ENCODE data around the gene GSTM1. TPM values are rescaled to one million over a fixed set of nuclear protein-coding genes. Genes with fewer than 3 reads are reported as not detected.

The GSTM1 gene
- total and polyA plus RNA-seq, 2 donors (not counting 3 experiments of a cell fraction or from before 2014, with no cell fraction given) = 35.5 TPM; not detected in 1

GRCh38 chr1:109724933-109725332 is 37.3 kb downstream of the GSTM1 start:
- ChIA-PET CTCF (no interaction called here), POLR2A (no interaction called here)
- TF ChIP-seq GATA2 (IDR thresholded peaks at IDR 0.05; ENCODE audit: insufficient read depth, insufficient read length, low read depth, low read length) (no peak), EZH2 (IDR thresholded peaks at IDR 0.05; ENCODE audit: borderline replicate concordance, low read depth, low read length, severe bottlenecking) (no peak), MYC (IDR thresholded peaks at IDR 0.05; ENCODE audit: low read depth, low read length) (no peak), MAX (IDR thresholded peaks at IDR 0.05; ENCODE audit: insufficient read depth, insufficient read length) (no peak), JUN (IDR thresholded peaks at IDR 0.05; ENCODE audit: borderline replicate concordance, insufficient read depth, insufficient read length, low read depth) (no peak), POLR2AphosphoS5 (IDR thresholded peaks at IDR 0.05; ENCODE audit: insufficient read depth, low read depth, low read length) (no peak), POLR2A (IDR thresholded peaks at IDR 0.05; ENCODE audit: low read depth, low read length) (no peak), FOS (IDR thresholded peaks at IDR 0.05; ENCODE audit: borderline replicate concordance, insufficient read depth, low read length) (no peak), CTCF (IDR thresholded peaks at IDR 0.05; ENCODE audit: extremely low read depth in 1 of 2, insufficient read depth in 1 of 2, low read depth in 1 of 2, low read length in 2 of 2) (no peak)
- no peak overlapping the region for H3K27ac ChIP-seq (ENCODE audit: insufficient read depth, low read depth, low read length)
- H3K27me3 ChIP-seq (ENCODE audit: control insufficient read depth in 2 of 2, insufficient read depth in 2 of 2, low read length in 2 of 2) = peaks cover 5 to 8% of the 10 kb centered on the region in 2 experiments
- FAIRE-seq = no peak
- BruUV-seq (replicated peaks) = no TSS peak
- H3K9ac ChIP-seq (replicated peaks; ENCODE audit: extremely low read depth, insufficient read depth, low read length) = no peak overlapping the region
- no peaks in the 10 kb centered on the region for H4K20me1 ChIP-seq (replicated peaks; ENCODE audit: control insufficient read depth, extremely low read depth, insufficient read depth, low read length)
- no peak overlapping the region for H3K4me2 ChIP-seq (ENCODE audit: insufficient read depth, low read length)
- no peak for DNase-seq (ENCODE audit: low read depth, low spot score)
- H3K4me1 ChIP-seq (ENCODE audit: control insufficient read depth, extremely low read depth, insufficient read depth, low read length) = no peaks in the 10 kb centered on the region
- no peaks in the 10 kb centered on the region for H3K36me3 ChIP-seq (ENCODE audit: control insufficient read depth in 2 of 2, extremely low read depth in 1 of 2, insufficient read depth in 2 of 2, low read length in 2 of 2)
- H2AFZ ChIP-seq (ENCODE audit: low read depth, low read length) = no peak overlapping the region
- dilution Hi-C loops (cut with MboI; ENCODE audit: extremely low pct_ligation_motif_present, low sequenced_read_pairs) (no loop called here), intact Hi-C loops (cut with micrococcal nuclease) (no loop called here)
- H3K9me3 ChIP-seq (replicated peaks; ENCODE audit: control insufficient read depth, insufficient read depth, low read length) = no peaks in the 10 kb centered on the region
- no peaks in the 10 kb centered on the region for H3K9me1 ChIP-seq (replicated peaks; ENCODE audit: control insufficient read depth, extremely low read depth, insufficient read depth, low read length)
- H3K4me3 ChIP-seq (replicated peaks in 1 of 3; ENCODE audit: insufficient read depth in 1 of 3, low read depth in 1 of 3, low read length in 3 of 3) = no peak overlapping the region
- no peaks in the 10 kb centered on the region for H3K79me2 ChIP-seq (ENCODE audit: control insufficient read depth, insufficient read depth, low read length)

Data from endothelial cell of umbilical vein (primary cell).